DOHH2 (cell line): ENCODE measurements around the gene PRDM2.

Experiments
- H3F3A ChIP-seq: fragments of 200-600 bp; sonication (generic), shearing (Covaris generic); 2 replicates; pipeline ENCODE4 v1.6.0; 2016; ENCODE audit warnings: antibody characterized with exemption, mild to moderate bottlenecking; ENCODE audit not compliant: control insufficient read depth, insufficient read depth
- H3K27ac ChIP-seq: fragments of 200-600 bp; sonication (generic); 2 replicates; pipeline ENCODE4 v1.5.1; 2014; ENCODE audit warnings: low read depth, mild to moderate bottlenecking, low read length, moderate library complexity
- H3K27me3 ChIP-seq: fragments of 200-600 bp; sonication (generic); 2 replicates; pipeline ENCODE4 v1.6.1; 2014; ENCODE audit warnings: mild to moderate bottlenecking, low read length, mixed read lengths; ENCODE audit not compliant: control insufficient read depth
- H3K36me3 ChIP-seq: fragments of 200-600 bp; sonication (generic); 2 replicates; pipeline ENCODE4 v1.6.1; 2014; ENCODE audit warnings: mild to moderate bottlenecking, low read length, moderate library complexity, mixed read lengths; ENCODE audit not compliant: control insufficient read depth
- H3K4me1 ChIP-seq: fragments of 200-600 bp; sonication (generic); 2 replicates; pipeline ENCODE4 v1.6.1; 2014; ENCODE audit warnings: mild to moderate bottlenecking, low read length, mixed read lengths; ENCODE audit not compliant: control insufficient read depth
- H3K4me2 ChIP-seq: fragments of 200-600 bp; sonication (generic); 2 replicates; pipeline ENCODE4 v1.6.0; 2014; ENCODE audit warnings: mild to moderate bottlenecking, low read length, moderate library complexity
- H3K4me3 ChIP-seq: fragments of 200-600 bp; sonication (generic); 2 replicates; pipeline ENCODE4 v1.5.1; 2014; ENCODE audit warnings: mild to moderate bottlenecking, low read length, mixed read lengths
- H3K79me2 ChIP-seq: fragments of 200-600 bp; sonication (generic); 2 replicates; pipeline ENCODE4 v1.6.1; 2014; ENCODE audit warnings: mild to moderate bottlenecking, low read length, mixed read lengths; ENCODE audit not compliant: control insufficient read depth
- H3K9me2 ChIP-seq: fragments of 200-600 bp; sonication (generic); replicated peaks from 2 replicates; pipeline ENCODE4 v1.6.1; 2014; ENCODE audit warnings: mild to moderate bottlenecking, low read length, mixed read lengths; ENCODE audit not compliant: control insufficient read depth
- H3K9me3 ChIP-seq: fragments of 200-600 bp; sonication (generic); 2 replicates; pipeline ENCODE4 v1.6.1; 2014; ENCODE audit warnings: antibody characterized with exemption, low read length, mixed read lengths; ENCODE audit not compliant: control insufficient read depth, insufficient read depth
- H4K20me1 ChIP-seq: fragments of 200-600 bp; sonication (generic); 2 replicates; pipeline ENCODE4 v1.6.0; 2014; ENCODE audit warnings: low read depth, mild to moderate bottlenecking, antibody characterized with exemption, low read length, moderate library complexity; ENCODE audit not compliant: control insufficient read depth, insufficient read depth
- CTCF ChIP-seq: fragments of 200-600 bp; sonication (generic); IDR thresholded peaks from one replicate; pipeline ENCODE4 v1.5.1; 2014; ENCODE audit warnings: antibody characterized with exemption, mild to moderate bottlenecking, low read depth, low read length; ENCODE audit not compliant: poor library complexity, severe bottlenecking
- EZH2phosphoT487 ChIP-seq: fragments of 200-600 bp; sonication (generic); IDR thresholded peaks from 2 replicates; pipeline ENCODE4 v1.6.1; 2017; ENCODE audit warnings: borderline replicate concordance, mild to moderate bottlenecking, antibody characterized with exemption, low read length, moderate library complexity, mixed read lengths

Gene PRDM2

GRCh38 chr1:13813398-13814012 is 113.5 kb downstream of the PRDM2 start:
- H3K27ac ChIP-seq = no peak overlapping the region

GRCh38 chr1:13814131-13814530 is 114.1 kb downstream of the PRDM2 start:
- no peak overlapping the region for H3K4me2 ChIP-seq
- H3K36me3 ChIP-seq = no peaks in the 10 kb centered on the region
- H3K27ac ChIP-seq = no peak overlapping the region
- peaks cover 30% of the 10 kb centered on the region for H3K4me1 ChIP-seq
- no peaks in the 10 kb centered on the region for H4K20me1 ChIP-seq
- TF ChIP-seq CTCF (no peak), EZH2phosphoT487 (no peak)
- H3K27me3 ChIP-seq = no peaks in the 10 kb centered on the region
- peaks cover under 1% of the 10 kb centered on the region; the same call in 1 of the 2 replicates for H3K79me2 ChIP-seq
- no peaks in the 10 kb centered on the region for H3K9me3 ChIP-seq
- H3F3A ChIP-seq = no peaks in the 10 kb centered on the region
- H3K9me2 ChIP-seq = no peaks in the 10 kb centered on the region
- no peak overlapping the region for H3K4me3 ChIP-seq

More at GRCh38 chr1:13813398-13814012, 113.5 kb downstream of the PRDM2 start:
- no peaks in the 10 kb centered on the region for H3K27me3 ChIP-seq
- no peak for TF ChIP-seq EZH2phosphoT487
- peak; percentile 99 for TF ChIP-seq CTCF
- H3K9me2 ChIP-seq = no peaks in the 10 kb centered on the region
- peak overlapping the region; percentile 55 for H3K4me2 ChIP-seq
- H4K20me1 ChIP-seq = no peaks in the 10 kb centered on the region
- H3K79me2 ChIP-seq = peaks cover 3% of the 10 kb centered on the region; the same call in 1 of the 2 replicates
- no peaks in the 10 kb centered on the region for H3K9me3 ChIP-seq
- H3K4me1 ChIP-seq = peaks cover 36% of the 10 kb centered on the region
- peak overlapping the region; percentile 28; the same call in 1 of the 2 replicates for H3K4me3 ChIP-seq
- H3F3A ChIP-seq = no peaks in the 10 kb centered on the region
- H3K36me3 ChIP-seq = no peaks in the 10 kb centered on the region

GRCh38 chr1:13816016-13816760 is 116.2 kb downstream of the PRDM2 start:
- Histone ChIP-seq H3K9me2 (no peaks in the 10 kb centered on the region), H3K4me2 (no peak overlapping the region), H3K27me3 (no peaks in the 10 kb centered on the region), H3F3A (no peaks in the 10 kb centered on the region), H3K27ac (no peak overlapping the region), H3K9me3 (no peaks in the 10 kb centered on the region), H3K4me3 (no peak overlapping the region), H3K79me2 (no peaks in the 10 kb centered on the region), H3K36me3 (no peaks in the 10 kb centered on the region), H4K20me1 (no peaks in the 10 kb centered on the region), H3K4me1 (peaks cover 16% of the 10 kb centered on the region)
- TF ChIP-seq EZH2phosphoT487 (no peak), CTCF (no peak)
